RWPE2 (cell line): ENCODE measurements around the gene MLIP.

ENCODE experiments used
- ATAC-seq: fragments of 200-7000 bp; cut with Tn5 transposase; 3 replicates; pipeline ENCODE4 v1.9.1; 2021; ENCODE audit warnings: low read depth
- DNase-seq: peaks from one replicate; pipeline ENCODE4 v3.0.0-alpha.2; 2020; ENCODE audit warnings: low spot score
- H3K27ac ChIP-seq: fragments of 450-650 bp; 2 replicates; pipeline ENCODE4 v1.5.1; 2017; ENCODE audit warnings: mild to moderate bottlenecking; ENCODE audit not compliant: poor library complexity, severe bottlenecking
- H3K27me3 ChIP-seq: fragments of 250-450 bp; sonication (Bioruptor Pico); 2 replicates; pipeline ENCODE4 v1.5.1; 2021; ENCODE audit warnings: mild to moderate bottlenecking, moderate library complexity; ENCODE audit not compliant: insufficient read depth, poor library complexity, severe bottlenecking
- H3K36me3 ChIP-seq: fragments of 250-450 bp; sonication (Bioruptor Pico); 2 replicates; pipeline ENCODE4 v1.5.1; 2020; ENCODE audit warnings: low read depth, mild to moderate bottlenecking, moderate library complexity
- H3K4me1 ChIP-seq: fragments of 250-450 bp; sonication (Bioruptor Pico); 2 replicates; pipeline ENCODE4 v1.5.1; 2021; ENCODE audit warnings: mild to moderate bottlenecking, moderate library complexity; ENCODE audit not compliant: insufficient read depth, poor library complexity, severe bottlenecking
- H3K4me3 ChIP-seq: fragments of 250-450 bp; sonication (Bioruptor Pico); 2 replicates; pipeline ENCODE4 v1.5.1; 2021; ENCODE audit warnings: mild to moderate bottlenecking, moderate library complexity; ENCODE audit not compliant: severe bottlenecking
- H3K9me3 ChIP-seq: fragments of 250-450 bp; sonication (Bioruptor Pico); 2 replicates; pipeline ENCODE4 v1.5.1; 2021; ENCODE audit warnings: mild to moderate bottlenecking, moderate library complexity; ENCODE audit not compliant: severe bottlenecking
- TF ChIP-seq, protein P1 (sequence below): fragments of 450-650 bp; IDR thresholded peaks from one replicate; pipeline ENCODE4 v1.5.1; 2017; ENCODE audit warnings: mild to moderate bottlenecking, moderate library complexity; ENCODE audit not compliant: poor library complexity, severe bottlenecking

The MLIP gene

GRCh38 chr6:54214286-54214685, 103.0 kb downstream of the MLIP start:
- Histone ChIP-seq H3K27ac (no peak overlapping the region), H3K4me1 (no peaks in the 10 kb centered on the region), H3K27me3 (no peaks in the 10 kb centered on the region), H3K4me3 (no peak overlapping the region), H3K9me3 (peaks cover 2% of the 10 kb centered on the region), H3K36me3 (no peaks in the 10 kb centered on the region)
- TF ChIP-seq, protein P1, sequence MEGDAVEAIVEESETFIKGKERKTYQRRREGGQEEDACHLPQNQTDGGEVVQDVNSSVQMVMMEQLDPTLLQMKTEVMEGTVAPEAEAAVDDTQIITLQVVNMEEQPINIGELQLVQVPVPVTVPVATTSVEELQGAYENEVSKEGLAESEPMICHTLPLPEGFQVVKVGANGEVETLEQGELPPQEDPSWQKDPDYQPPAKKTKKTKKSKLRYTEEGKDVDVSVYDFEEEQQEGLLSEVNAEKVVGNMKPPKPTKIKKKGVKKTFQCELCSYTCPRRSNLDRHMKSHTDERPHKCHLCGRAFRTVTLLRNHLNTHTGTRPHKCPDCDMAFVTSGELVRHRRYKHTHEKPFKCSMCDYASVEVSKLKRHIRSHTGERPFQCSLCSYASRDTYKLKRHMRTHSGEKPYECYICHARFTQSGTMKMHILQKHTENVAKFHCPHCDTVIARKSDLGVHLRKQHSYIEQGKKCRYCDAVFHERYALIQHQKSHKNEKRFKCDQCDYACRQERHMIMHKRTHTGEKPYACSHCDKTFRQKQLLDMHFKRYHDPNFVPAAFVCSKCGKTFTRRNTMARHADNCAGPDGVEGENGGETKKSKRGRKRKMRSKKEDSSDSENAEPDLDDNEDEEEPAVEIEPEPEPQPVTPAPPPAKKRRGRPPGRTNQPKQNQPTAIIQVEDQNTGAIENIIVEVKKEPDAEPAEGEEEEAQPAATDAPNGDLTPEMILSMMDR: no peak
- ATAC-seq (no peak), DNase-seq (no peak)

DNA sequence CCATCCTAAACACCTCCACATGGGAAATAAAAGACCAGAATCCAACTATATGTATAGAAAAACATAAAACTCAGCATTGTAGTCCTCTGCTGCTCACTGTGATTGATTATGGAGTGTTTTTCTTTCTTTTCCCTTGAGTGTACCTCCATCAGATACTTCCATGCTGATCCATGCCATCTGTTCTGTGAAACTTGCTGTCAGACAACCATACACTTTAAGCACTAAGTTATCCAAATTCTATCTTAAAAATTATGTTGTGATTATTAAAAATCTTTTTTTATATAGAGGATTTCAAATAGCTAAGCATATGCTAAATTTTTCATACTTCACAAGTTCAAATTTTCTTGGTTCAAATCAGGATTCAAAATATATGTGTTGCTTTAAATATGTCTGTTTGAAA, 105.1 kb downstream of the MLIP start:
- peaks cover 2% of the 10 kb centered on the region for H3K9me3 ChIP-seq
- TF ChIP-seq, protein P1: no peak
- DNase-seq: no peak

GRCh38 chr6:54217018-54217417, 105.8 kb downstream of the MLIP start:
- TF ChIP-seq, protein P1: no peak
- DNase-seq: no peak
- Histone ChIP-seq H3K4me3 (no peak overlapping the region), H3K9me3 (peaks cover 2% of the 10 kb centered on the region), H3K36me3 (no peaks in the 10 kb centered on the region), H3K4me1 (no peaks in the 10 kb centered on the region), H3K27me3 (no peaks in the 10 kb centered on the region), H3K27ac (no peak overlapping the region)
- no peak for ATAC-seq

More for the DNA sequence above, 105.1 kb downstream of the MLIP start:
- Histone ChIP-seq H3K27ac (no peak overlapping the region), H3K36me3 (no peaks in the 10 kb centered on the region), H3K4me3 (no peak overlapping the region), H3K27me3 (no peaks in the 10 kb centered on the region), H3K4me1 (no peaks in the 10 kb centered on the region)
- ATAC-seq: no peak

DNA sequence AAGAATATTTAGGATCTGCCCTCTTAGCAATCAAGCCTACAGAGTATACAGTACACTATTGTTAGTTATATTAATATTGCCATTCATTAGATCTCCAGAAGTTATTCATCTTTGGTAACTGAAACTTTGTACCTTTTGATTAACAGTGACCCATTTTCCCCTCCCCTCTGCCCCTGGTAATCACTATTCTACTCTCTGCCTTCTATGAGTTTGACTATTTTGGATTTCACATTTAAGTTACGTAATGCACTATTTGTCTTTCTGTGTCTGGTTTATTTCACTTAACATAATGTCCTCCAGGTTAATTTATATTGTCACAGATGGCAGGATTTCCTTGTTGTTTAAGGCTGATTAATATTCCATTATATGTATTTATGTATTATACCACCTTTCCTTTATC, 111.0 kb downstream of the MLIP start:
- no peak overlapping the region for H3K27ac ChIP-seq
- peaks cover 2% of the 10 kb centered on the region for H3K9me3 ChIP-seq
- TF ChIP-seq, protein P1: no peak
- no peaks in the 10 kb centered on the region; the same call in 1 of the 2 replicates for H3K36me3 ChIP-seq
- no peaks in the 10 kb centered on the region for H3K4me1 ChIP-seq
- H3K4me3 ChIP-seq: no peak overlapping the region
- no peak for DNase-seq
- no peaks in the 10 kb centered on the region for H3K27me3 ChIP-seq
- ATAC-seq: no peak

GRCh38 chr6:54232703-54233102, 121.5 kb downstream of the MLIP start:
- DNase-seq (no peak), ATAC-seq (no peak)
- TF ChIP-seq, protein P1: no peak

More at GRCh38 chr6:54232703-54233102, 121.5 kb downstream of the MLIP start:
- Histone ChIP-seq H3K27ac (no peak overlapping the region), H3K27me3 (no peaks in the 10 kb centered on the region), H3K4me3 (no peak overlapping the region), H3K9me3 (no peaks in the 10 kb centered on the region), H3K4me1 (no peaks in the 10 kb centered on the region), H3K36me3 (no peaks in the 10 kb centered on the region)
